NB4 (cell line): ENCODE data around the gene WDR5B.

Experiments used
- DNase-seq: peaks from one replicate; pipeline ENCODE4 v3.0.0; 2010; ENCODE audit warnings: low read depth
- H3K4me3 ChIP-seq: one replicate; pipeline ENCODE4 v1.5.1; 2011; ENCODE audit warnings: mild to moderate bottlenecking, low read depth, low read length, moderate library complexity
- CTCF ChIP-seq: IDR thresholded peaks from one replicate; pipeline ENCODE4 v1.5.1; 2012; ENCODE audit warnings: low read depth, low read length
- MYC ChIP-seq: IDR thresholded peaks from 2 replicates; pipeline ENCODE4 v1.6.1; 2011; ENCODE audit warnings: low read depth, low read length
- POLR2A ChIP-seq: IDR thresholded peaks from 2 replicates; pipeline ENCODE4 v1.6.1; 2011; ENCODE audit warnings: mild to moderate bottlenecking; ENCODE audit not compliant: insufficient read length; ENCODE audit errors: extremely low read depth

WDR5B gene

GRCh38 chr3:122365073-122365472, 50.8 kb downstream of the WDR5B start:
- TF ChIP-seq CTCF (no peak), MYC (no peak)
- H3K4me3 ChIP-seq, result no peak overlapping the region
- DNase-seq, result no peak

GRCh38 chr3:122364490-122364889, 51.4 kb downstream of the WDR5B start:
- no peak for DNase-seq
- TF ChIP-seq CTCF, result no peak
- no peak for TF ChIP-seq POLR2A
- H3K4me3 ChIP-seq, result no peak overlapping the region
